HEK293 (cell line): ENCODE measurements around the gene RAB21.

Experiments used
- CTCF ChIA-PET: fragments of 350-600 bp; formaldehyde crosslinking; extraction: SDS; loops from one replicate; lab custom pipeline; 2021; ENCODE audit warnings: antibody characterized with exemption; lab: Yijun Ruan, JAX
- POLR2A ChIA-PET: fragments of 300-600 bp; formaldehyde crosslinking; extraction: SDS; loops from one replicate; lab custom pipeline; 2020; ENCODE audit warnings: antibody characterized with exemption, inconsistent platforms; lab: Yijun Ruan, JAX
- H3K27ac ChIP-seq: fragments of 200-500 bp; sonication (Bioruptor generic); 2 replicates; pipeline ENCODE4 v1.5.1; 2014; ENCODE audit warnings: low read depth, low read length, control low read depth, inconsistent platforms; ENCODE audit errors: extremely low read depth
- H3K36me3 ChIP-seq, 2 experiments: fragments of 200-500 bp in 1 of 2; sonication (Bioruptor generic) in 1 of 2; 1 replicate in 1 of 2; 2 replicates in 1 of 2; pipeline ENCODE4 v1.5.1; 2014 to 2017; ENCODE audit warnings: inconsistent platforms in 2 of 2, low read length in 2 of 2; ENCODE audit not compliant: control insufficient read depth in 2 of 2, insufficient read depth in 1 of 2
- H3K4me1 ChIP-seq: fragments of 200-500 bp; sonication (Bioruptor generic); 2 replicates; pipeline ENCODE4 v1.5.1; 2014; ENCODE audit warnings: mild to moderate bottlenecking, low read length, inconsistent platforms; ENCODE audit not compliant: control insufficient read depth, insufficient read depth
- H3K4me3 ChIP-seq: 2 replicates; pipeline ENCODE4 v1.5.1; 2011; ENCODE audit warnings: low read depth, mild to moderate bottlenecking, control low read depth, low read length, moderate library complexity
- H3K9me3 ChIP-seq: fragments of 200-500 bp; sonication (Bioruptor generic); 2 replicates; pipeline ENCODE4 v1.5.1; 2014; ENCODE audit warnings: low read depth, low read length, inconsistent platforms; ENCODE audit not compliant: control insufficient read depth, insufficient read depth
- GLIS2 ChIP-seq: fragments of 450-650 bp; formaldehyde crosslinking; IDR thresholded peaks from 2 replicates; pipeline ENCODE4 v1.5.1; 2016; ENCODE audit warnings: missing biosample characterization, missing genetic modification characterization
- PRDM1 ChIP-seq: fragments of 450-650 bp; formaldehyde crosslinking; IDR thresholded peaks from 2 replicates; pipeline ENCODE4; 2016; ENCODE audit warnings: missing biosample characterization, missing genetic modification characterization
- TCF7L2 ChIP-seq: IDR thresholded peaks from 2 replicates; pipeline ENCODE4 v1.6.1; 2011; ENCODE audit warnings: low read depth, mild to moderate bottlenecking, inconsistent platforms, low read length, moderate library complexity, borderline replicate concordance
- ZBTB20 ChIP-seq: fragments of 450-650 bp; formaldehyde crosslinking; IDR thresholded peaks from 2 replicates; pipeline ENCODE4 v1.5.1; 2016; ENCODE audit warnings: missing biosample characterization, missing genetic modification characterization
- ZFP69B ChIP-seq: fragments of 450-650 bp; formaldehyde crosslinking; IDR thresholded peaks from 2 replicates; pipeline ENCODE4 v1.5.1; 2016; ENCODE audit warnings: missing biosample characterization, missing genetic modification characterization
- ZIC2 ChIP-seq: fragments of 450-650 bp; formaldehyde crosslinking; IDR thresholded peaks from 2 replicates; pipeline ENCODE4 v1.5.1; 2016; ENCODE audit warnings: missing biosample characterization, missing genetic modification characterization
- ZNF16 ChIP-seq: fragments of 450-650 bp; formaldehyde crosslinking; IDR thresholded peaks from 2 replicates; pipeline ENCODE4 v1.5.1; 2016; ENCODE audit warnings: low read depth, missing biosample characterization, missing genetic modification characterization
- ZNF174 ChIP-seq: fragments of 450-650 bp; formaldehyde crosslinking; IDR thresholded peaks from 2 replicates; pipeline ENCODE4 v1.5.0; 2017; ENCODE audit warnings: missing biosample characterization, mild to moderate bottlenecking, missing genetic modification characterization
- ZNF335 ChIP-seq: fragments of 450-650 bp; formaldehyde crosslinking; conservative IDR thresholded peaks from 2 replicates; pipeline ENCODE4 v1.5.1; 2016; ENCODE audit warnings: missing biosample characterization, missing genetic modification characterization
- ZNF341 ChIP-seq: fragments of 450-650 bp; formaldehyde crosslinking; IDR thresholded peaks from 2 replicates; pipeline ENCODE4; 2016; ENCODE audit warnings: low read depth, missing biosample characterization, missing genetic modification characterization
- ZNF529 ChIP-seq: fragments of 450-650 bp; formaldehyde crosslinking; IDR thresholded peaks from 2 replicates; pipeline ENCODE4 v1.5.1; 2017; ENCODE audit warnings: missing genetic modification characterization, missing biosample characterization; ENCODE audit not compliant: insufficient replicate concordance
- ZNF558 ChIP-seq: fragments of 450-650 bp; formaldehyde crosslinking; IDR thresholded peaks from 2 replicates; pipeline ENCODE4 v1.5.1; 2016; ENCODE audit warnings: missing biosample characterization, missing genetic modification characterization
- ZNF600 ChIP-seq: fragments of 450-650 bp; formaldehyde crosslinking; IDR thresholded peaks from 2 replicates; pipeline ENCODE4 v1.5.1; 2016; ENCODE audit warnings: missing biosample characterization, missing genetic modification characterization
- ZNF76 ChIP-seq: fragments of 450-650 bp; formaldehyde crosslinking; IDR thresholded peaks from 2 replicates; pipeline ENCODE4; 2016; ENCODE audit warnings: low read depth, missing biosample characterization, missing genetic modification characterization, borderline replicate concordance
- ZSCAN30 ChIP-seq: fragments of 450-650 bp; IDR thresholded peaks from 2 replicates; pipeline ENCODE4 v1.5.1; 2018; ENCODE audit warnings: missing biosample characterization, mild to moderate bottlenecking, missing genetic modification characterization, moderate library complexity
- ZXDB ChIP-seq: fragments of 450-650 bp; formaldehyde crosslinking; IDR thresholded peaks from 2 replicates; pipeline ENCODE4 v1.5.1; 2016; ENCODE audit warnings: missing biosample characterization, missing genetic modification characterization
- TF ChIP-seq, protein P1 (sequence below): fragments of 450-650 bp; formaldehyde crosslinking; IDR thresholded peaks from 2 replicates; pipeline ENCODE4 v1.5.1; 2016; ENCODE audit warnings: missing biosample characterization, missing genetic modification characterization
- TF ChIP-seq, protein P2 (sequence below): fragments of 450-650 bp; formaldehyde crosslinking; IDR thresholded peaks from 2 replicates; pipeline ENCODE4 v1.5.1; 2016; ENCODE audit warnings: missing biosample characterization, missing genetic modification characterization, borderline replicate concordance
- TF ChIP-seq, protein P3 (sequence below): fragments of 450-650 bp; formaldehyde crosslinking; IDR thresholded peaks from 2 replicates; pipeline ENCODE4 v1.5.0; 2017; ENCODE audit warnings: missing biosample characterization, missing genetic modification characterization, borderline replicate concordance
- TF ChIP-seq, protein P4 (sequence below): fragments of 450-650 bp; formaldehyde crosslinking; conservative IDR thresholded peaks from 2 replicates; pipeline ENCODE4 v1.5.1; 2016; ENCODE audit warnings: low read depth, missing biosample characterization, missing genetic modification characterization

The RAB21 gene

GRCh38 chr12:71755146-71755892, 656 bp downstream of the RAB21 start:
- Histone ChIP-seq H3K4me1 (no peaks in the 10 kb centered on the region), H3K9me3 (no peaks in the 10 kb centered on the region), H3K36me3 (peaks cover 9 to 36% of the 10 kb centered on the region in 2 experiments; a peak in 2 of 3 replicates), H3K27ac (peak overlapping the region; percentile 67), H3K4me3 (peak overlapping the region; percentile 92)
- TF ChIP-seq ZNF341 (tag by site-specific recombination) (peak; percentile 56), ZNF558 (tag by site-specific recombination) (no peak), ZSCAN30 (no peak), ZNF174 (tag by site-specific recombination) (no peak), ZFP69B (tag by site-specific recombination) (no peak), ZNF76 (tag by site-specific recombination) (0 out of 2 replicates have a peak, but pooled peaks have one; percentile 19), ZIC2 (tag by site-specific recombination) (no peak), ZNF600 (peak; percentile 42), ZNF529 (no peak), ZBTB20 (tag by site-specific recombination) (peak; percentile 44; the same call in 1 of the 2 replicates), ZNF16 (tag by site-specific recombination) (no peak), ZXDB (tag by site-specific recombination) (0 out of 2 replicates have a peak, but pooled peaks have one; percentile 21), TCF7L2 (no peak), ZNF335 (tag by site-specific recombination) (peak; percentile 84), PRDM1 (tag by site-specific recombination) (no peak), GLIS2 (tag by site-specific recombination) (peak; percentile 29; the same call in 1 of the 2 replicates)
- TF ChIP-seq, protein P1, sequence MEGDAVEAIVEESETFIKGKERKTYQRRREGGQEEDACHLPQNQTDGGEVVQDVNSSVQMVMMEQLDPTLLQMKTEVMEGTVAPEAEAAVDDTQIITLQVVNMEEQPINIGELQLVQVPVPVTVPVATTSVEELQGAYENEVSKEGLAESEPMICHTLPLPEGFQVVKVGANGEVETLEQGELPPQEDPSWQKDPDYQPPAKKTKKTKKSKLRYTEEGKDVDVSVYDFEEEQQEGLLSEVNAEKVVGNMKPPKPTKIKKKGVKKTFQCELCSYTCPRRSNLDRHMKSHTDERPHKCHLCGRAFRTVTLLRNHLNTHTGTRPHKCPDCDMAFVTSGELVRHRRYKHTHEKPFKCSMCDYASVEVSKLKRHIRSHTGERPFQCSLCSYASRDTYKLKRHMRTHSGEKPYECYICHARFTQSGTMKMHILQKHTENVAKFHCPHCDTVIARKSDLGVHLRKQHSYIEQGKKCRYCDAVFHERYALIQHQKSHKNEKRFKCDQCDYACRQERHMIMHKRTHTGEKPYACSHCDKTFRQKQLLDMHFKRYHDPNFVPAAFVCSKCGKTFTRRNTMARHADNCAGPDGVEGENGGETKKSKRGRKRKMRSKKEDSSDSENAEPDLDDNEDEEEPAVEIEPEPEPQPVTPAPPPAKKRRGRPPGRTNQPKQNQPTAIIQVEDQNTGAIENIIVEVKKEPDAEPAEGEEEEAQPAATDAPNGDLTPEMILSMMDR (tag by site-specific recombination) = 0 out of 2 replicates have a peak, but pooled peaks have one; percentile 7
- TF ChIP-seq, protein P2, sequence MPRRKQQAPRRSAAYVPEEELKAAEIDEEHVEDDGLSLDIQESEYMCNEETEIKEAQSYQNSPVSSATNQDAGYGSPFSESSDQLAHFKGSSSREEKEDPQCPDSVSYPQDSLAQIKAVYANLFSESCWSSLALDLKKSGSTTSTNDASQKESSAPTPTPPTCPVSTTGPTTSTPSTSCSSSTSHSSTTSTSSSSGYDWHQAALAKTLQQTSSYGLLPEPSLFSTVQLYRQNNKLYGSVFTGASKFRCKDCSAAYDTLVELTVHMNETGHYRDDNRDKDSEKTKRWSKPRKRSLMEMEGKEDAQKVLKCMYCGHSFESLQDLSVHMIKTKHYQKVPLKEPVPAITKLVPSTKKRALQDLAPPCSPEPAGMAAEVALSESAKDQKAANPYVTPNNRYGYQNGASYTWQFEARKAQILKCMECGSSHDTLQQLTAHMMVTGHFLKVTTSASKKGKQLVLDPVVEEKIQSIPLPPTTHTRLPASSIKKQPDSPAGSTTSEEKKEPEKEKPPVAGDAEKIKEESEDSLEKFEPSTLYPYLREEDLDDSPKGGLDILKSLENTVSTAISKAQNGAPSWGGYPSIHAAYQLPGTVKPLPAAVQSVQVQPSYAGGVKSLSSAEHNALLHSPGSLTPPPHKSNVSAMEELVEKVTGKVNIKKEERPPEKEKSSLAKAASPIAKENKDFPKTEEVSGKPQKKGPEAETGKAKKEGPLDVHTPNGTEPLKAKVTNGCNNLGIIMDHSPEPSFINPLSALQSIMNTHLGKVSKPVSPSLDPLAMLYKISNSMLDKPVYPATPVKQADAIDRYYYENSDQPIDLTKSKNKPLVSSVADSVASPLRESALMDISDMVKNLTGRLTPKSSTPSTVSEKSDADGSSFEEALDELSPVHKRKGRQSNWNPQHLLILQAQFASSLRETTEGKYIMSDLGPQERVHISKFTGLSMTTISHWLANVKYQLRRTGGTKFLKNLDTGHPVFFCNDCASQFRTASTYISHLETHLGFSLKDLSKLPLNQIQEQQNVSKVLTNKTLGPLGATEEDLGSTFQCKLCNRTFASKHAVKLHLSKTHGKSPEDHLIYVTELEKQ = no peak
- TF ChIP-seq, protein P3, sequence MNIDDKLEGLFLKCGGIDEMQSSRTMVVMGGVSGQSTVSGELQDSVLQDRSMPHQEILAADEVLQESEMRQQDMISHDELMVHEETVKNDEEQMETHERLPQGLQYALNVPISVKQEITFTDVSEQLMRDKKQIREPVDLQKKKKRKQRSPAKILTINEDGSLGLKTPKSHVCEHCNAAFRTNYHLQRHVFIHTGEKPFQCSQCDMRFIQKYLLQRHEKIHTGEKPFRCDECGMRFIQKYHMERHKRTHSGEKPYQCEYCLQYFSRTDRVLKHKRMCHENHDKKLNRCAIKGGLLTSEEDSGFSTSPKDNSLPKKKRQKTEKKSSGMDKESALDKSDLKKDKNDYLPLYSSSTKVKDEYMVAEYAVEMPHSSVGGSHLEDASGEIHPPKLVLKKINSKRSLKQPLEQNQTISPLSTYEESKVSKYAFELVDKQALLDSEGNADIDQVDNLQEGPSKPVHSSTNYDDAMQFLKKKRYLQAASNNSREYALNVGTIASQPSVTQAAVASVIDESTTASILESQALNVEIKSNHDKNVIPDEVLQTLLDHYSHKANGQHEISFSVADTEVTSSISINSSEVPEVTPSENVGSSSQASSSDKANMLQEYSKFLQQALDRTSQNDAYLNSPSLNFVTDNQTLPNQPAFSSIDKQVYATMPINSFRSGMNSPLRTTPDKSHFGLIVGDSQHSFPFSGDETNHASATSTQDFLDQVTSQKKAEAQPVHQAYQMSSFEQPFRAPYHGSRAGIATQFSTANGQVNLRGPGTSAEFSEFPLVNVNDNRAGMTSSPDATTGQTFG (tag by site-specific recombination) = no peak
- TF ChIP-seq, protein P4, sequence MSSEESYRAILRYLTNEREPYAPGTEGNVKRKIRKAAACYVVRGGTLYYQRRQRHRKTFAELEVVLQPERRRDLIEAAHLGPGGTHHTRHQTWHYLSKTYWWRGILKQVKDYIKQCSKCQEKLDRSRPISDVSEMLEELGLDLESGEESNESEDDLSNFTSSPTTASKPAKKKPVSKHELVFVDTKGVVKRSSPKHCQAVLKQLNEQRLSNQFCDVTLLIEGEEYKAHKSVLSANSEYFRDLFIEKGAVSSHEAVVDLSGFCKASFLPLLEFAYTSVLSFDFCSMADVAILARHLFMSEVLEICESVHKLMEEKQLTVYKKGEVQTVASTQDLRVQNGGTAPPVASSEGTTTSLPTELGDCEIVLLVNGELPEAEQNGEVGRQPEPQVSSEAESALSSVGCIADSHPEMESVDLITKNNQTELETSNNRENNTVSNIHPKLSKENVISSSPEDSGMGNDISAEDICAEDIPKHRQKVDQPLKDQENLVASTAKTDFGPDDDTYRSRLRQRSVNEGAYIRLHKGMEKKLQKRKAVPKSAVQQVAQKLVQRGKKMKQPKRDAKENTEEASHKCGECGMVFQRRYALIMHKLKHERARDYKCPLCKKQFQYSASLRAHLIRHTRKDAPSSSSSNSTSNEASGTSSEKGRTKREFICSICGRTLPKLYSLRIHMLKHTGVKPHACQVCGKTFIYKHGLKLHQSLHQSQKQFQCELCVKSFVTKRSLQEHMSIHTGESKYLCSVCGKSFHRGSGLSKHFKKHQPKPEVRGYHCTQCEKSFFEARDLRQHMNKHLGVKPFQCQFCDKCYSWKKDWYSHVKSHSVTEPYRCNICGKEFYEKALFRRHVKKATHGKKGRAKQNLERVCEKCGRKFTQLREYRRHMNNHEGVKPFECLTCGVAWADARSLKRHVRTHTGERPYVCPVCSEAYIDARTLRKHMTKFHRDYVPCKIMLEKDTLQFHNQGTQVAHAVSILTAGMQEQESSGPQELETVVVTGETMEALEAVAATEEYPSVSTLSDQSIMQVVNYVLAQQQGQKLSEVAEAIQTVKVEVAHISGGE (tag by site-specific recombination) = 0 out of 2 replicates have a peak, but pooled peaks have one; percentile 14
- CTCF ChIA-PET = interaction anchor here (0.6 to 0.8 kb wide), 2 partner anchors 39 to 92 kb away, joined by 3 read pairs; partner anchors contain the start of genes THAP2 and ZFC3H1
- POLR2A ChIA-PET = interaction anchor here (1.0 to 2.8 kb wide), 3 partner anchors 13 to 92 kb away, joined by 3 to 16 read pairs (median 5); partner anchors contain the start of genes THAP2 and ZFC3H1
